Stimulated activated CD4-positive, alpha-beta T cell treated with anti-CD3 and anti-CD28 coated beads, Interleukin-1b, Interleukin-23, amount 100 ng/mL, for 48 hours (primary cell): ENCODE data around the gene SERPINA7.
"Not testable (repeated sequence)": the region's sequence is repeated elsewhere in the genome, so short reads cannot be mapped to it uniquely, and the experiment has no call there.

Experiments used
- DNase-seq: peaks from one replicate; pipeline ENCODE4 v3.0.0-alpha.2; 2020

The SERPINA7 gene

GRCh38 chrX:106038625-106039024, at the start of gene SERPINA7:
TSS of gene SERPINA7 (minus strand) at chrX:106038727. CDS start at chrX:106037058, 1,669 bp downstream.
- no peak for DNase-seq

- no peak for DNase-seq
Measured at GRCh38 chrX:106069048-106069447, 30.5 kb upstream of the SERPINA7 start.

DNA sequence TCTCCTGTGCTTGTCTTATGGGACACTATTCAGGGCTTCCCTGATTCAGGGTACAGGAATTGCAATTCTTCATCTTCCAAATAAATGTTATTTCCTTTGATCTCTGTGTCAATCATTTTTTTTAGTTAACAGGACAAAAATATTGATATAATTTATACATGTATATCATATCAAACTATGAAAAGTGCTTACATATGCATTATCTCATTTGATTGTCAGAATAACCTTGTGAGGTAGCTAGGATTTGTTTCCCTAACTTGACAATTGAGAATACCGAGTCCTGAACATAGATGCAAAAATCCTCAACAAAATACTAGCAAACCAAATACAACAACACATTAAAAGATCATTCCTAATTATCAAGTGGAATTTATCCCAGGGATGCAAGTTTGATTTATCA, 11.5 kb upstream of the SERPINA7 start:
- DNase-seq, result no peak

DNA sequence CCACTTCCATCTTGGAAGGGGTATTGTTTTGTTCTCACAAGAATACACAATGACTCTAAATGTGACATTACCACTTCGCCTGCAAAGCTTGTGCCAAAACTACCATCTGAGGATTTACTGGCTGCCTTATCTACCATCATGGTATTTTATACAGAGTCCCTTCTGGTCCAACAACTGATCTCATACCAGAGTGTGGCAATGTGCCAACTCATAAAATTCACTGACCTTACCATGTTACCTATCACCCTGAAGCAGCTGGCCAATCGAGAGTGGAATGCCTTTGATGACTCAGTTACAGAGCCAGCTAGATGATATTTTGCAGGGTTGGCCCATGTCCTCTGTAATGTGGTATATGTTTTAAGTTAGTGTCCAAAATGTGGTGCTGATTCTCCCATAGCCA, 3.8 kb upstream of the SERPINA7 start:
- no peak for DNase-seq

- no peak for DNase-seq
Measured at GRCh38 chrX:106040861-106041260, 2.3 kb upstream of the SERPINA7 start.

DNA sequence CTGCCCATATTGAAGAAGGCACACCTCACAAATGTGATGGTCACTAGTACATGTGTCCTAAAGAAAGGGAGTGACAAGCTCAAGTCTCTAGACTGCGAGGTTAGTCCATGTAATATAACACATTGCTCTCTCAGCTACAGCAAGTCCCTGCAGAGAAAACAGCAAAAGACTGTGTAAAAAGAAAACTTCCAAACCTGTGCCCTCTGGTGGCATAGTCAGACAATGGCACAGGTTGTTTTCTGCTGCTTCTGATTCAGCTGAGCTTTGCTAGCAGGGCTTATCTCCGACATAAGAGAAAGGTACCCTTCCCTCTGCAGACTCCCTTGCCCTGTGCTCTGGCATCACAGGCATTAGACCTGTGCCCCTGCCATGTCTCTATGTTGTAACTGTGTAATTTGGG, 1.4 kb upstream of the SERPINA7 start:
- DNase-seq, result no peak

GRCh38 chrX:106037835-106038473, 573 bp downstream of the SERPINA7 start:
- DNase-seq, result no peak

GRCh38 chrX:106036716-106037115, 1.8 kb downstream of the SERPINA7 start:
- DNase-seq, result no peak

GRCh38 chrX:106035064-106035463, 3.5 kb downstream of the SERPINA7 start:
- DNase-seq, result no peak

DNA sequence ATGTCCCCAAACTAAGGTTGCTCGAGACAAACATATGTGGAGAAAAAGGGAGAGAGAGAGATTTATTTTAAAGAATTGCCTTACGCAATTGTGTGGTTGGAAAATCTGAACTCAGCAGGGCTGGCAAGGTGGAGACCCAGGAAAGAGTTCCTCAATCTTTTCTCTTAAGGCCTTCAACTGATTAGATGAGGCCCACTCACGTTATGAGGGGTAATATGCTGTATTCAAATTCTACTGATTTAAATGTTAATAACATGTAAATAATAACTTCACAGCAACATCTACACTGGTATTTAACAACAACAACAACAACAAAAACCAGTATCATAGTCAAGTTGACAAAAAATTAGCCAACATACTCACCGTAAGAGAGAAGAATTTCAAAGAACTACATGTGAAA, 14.6 kb downstream of the SERPINA7 start:
- no peak for DNase-seq

GRCh38 chrX:106022238-106022637, 16.3 kb downstream of the SERPINA7 start:
- no peak for DNase-seq

GRCh38 chrX:106014119-106014775, 24.3 kb downstream of the SERPINA7 start:
- no peak for DNase-seq

GRCh38 chrX:106009145-106009544, 29.4 kb downstream of the SERPINA7 start:
- no peak for DNase-seq

DNA sequence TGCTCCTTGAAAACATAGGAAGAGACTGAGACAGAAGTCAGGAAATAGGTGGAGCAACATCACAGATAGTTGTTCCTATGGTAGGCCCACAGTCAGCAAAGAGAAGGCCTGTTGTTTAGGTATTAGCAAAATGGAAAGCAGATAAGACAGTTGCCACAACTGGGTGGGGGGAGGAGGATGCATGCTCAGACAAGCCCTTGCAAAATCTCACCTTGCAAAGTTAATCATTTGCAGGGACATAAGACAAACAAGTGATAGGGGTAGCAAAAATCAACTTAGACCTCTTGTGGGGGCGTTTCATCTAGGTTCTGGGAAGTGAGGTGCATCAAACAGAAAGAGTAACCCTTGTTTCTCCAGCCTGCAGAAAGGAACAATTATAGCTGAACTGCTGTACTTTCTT, 30.7 kb downstream of the SERPINA7 start:
- no peak for DNase-seq

GRCh38 chrX:106005684-106006083, 32.8 kb downstream of the SERPINA7 start:
- no peak for DNase-seq

DNA sequence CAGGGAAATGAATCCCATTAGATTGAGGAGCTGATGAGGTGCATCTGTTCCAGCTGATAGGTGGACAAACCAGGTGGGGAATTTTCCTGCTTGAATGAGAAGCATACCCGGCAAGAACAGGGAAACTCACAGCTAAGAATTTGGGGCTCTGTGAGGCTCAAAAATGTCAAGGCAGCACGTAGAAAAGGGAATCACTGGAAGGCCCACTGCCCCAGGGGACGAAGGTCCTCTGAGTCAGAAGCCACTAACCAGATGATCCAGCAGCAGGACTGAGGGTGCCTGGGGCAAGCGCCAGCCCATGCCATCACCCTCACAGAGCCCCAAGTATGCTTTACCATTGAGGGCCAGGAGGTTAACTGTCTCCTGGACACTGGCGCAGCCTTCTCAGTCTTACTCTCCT, 37.9 kb downstream of the SERPINA7 start:
- DNase-seq, result not testable (repeated sequence)

DNA sequence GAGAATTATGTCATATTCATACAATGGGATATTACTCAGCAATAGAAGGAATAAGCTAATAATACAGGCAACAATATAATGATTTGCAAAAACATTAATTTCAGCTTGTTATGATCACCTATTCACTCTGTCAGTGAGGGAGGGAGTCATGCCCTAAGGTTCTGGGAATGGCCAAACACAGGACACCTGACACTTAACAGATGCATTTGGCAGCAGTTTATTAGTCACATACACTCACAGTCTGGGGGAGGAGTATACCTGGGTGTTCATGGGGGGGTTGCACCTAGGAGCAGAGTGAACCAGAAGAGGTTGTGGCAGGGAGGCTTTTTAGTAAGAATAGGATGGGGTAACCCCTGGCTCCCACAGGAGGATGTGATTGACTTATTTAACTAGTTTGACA, 38.3 kb downstream of the SERPINA7 start:
- no peak for DNase-seq

DNA sequence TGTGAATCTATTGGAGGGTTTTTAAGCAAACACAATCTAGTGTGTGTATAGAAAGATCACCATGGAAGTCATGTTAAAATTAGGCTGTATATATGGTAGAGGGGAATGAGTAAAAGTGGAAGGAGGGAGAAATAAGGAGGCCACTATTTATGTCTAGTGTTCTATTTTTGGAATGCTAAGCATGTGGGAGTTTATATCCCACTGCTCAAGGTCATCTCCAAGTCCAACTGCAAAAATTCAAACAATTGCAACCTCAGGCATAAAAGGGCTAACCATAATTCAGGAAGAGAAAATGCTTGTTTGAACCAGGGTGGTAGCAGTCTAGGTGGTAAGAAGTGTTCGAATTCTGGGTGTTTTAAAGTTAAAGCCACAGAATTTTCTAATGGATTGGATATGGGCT, 39.2 kb downstream of the SERPINA7 start:
- no peak for DNase-seq

DNA sequence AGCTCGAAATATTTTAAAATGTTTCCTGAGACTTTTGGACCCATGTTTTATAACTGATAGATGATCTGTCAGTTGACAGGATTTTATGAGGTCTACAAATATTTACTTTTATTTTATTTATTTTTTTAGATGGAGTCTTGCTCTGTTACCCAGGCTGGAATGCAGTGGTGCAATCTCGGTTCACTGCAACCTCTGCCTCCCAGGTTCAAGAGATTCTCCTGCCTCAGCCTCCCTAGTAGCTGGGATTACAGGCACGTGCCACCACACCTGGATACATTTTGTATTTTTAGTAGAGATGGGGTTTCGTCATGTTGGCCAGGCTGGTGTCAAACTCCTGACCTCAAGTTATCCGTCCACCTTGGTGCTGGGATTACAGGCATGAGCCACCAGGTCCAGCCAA, 50.0 kb downstream of the SERPINA7 start:
- DNase-seq, result not testable (repeated sequence)
